Measurements from ENCODE around the gene ARHGAP1.

The ARHGAP1 gene

GRCh38 chr11:46680815-46681214 lies 19.6 kb downstream of the ARHGAP1 start:
- no peak for TF ChIP-seq REST (IDR thresholded peaks at IDR 0.05; ENCODE audit: insufficient read depth in 1 of 2, low read depth in 2 of 2, low read length in 2 of 2)
- TF ChIP-seq TAF1 (IDR thresholded peaks at IDR 0.05; ENCODE audit: borderline replicate concordance, insufficient read depth, low read length) = no peak
- no peak for TF ChIP-seq FOXP2 (optimal IDR thresholded peaks at IDR 0.05; ENCODE audit: borderline replicate concordance, extremely low read depth, extremely low read length, insufficient read depth)
- no peak for TF ChIP-seq SIN3A (IDR thresholded peaks at IDR 0.05; ENCODE audit: borderline replicate concordance, insufficient read depth, low read length)
- TF ChIP-seq POLR2AphosphoS5 (IDR thresholded peaks at IDR 0.05; ENCODE audit: low read depth, low read length) = no peak

DNA sequence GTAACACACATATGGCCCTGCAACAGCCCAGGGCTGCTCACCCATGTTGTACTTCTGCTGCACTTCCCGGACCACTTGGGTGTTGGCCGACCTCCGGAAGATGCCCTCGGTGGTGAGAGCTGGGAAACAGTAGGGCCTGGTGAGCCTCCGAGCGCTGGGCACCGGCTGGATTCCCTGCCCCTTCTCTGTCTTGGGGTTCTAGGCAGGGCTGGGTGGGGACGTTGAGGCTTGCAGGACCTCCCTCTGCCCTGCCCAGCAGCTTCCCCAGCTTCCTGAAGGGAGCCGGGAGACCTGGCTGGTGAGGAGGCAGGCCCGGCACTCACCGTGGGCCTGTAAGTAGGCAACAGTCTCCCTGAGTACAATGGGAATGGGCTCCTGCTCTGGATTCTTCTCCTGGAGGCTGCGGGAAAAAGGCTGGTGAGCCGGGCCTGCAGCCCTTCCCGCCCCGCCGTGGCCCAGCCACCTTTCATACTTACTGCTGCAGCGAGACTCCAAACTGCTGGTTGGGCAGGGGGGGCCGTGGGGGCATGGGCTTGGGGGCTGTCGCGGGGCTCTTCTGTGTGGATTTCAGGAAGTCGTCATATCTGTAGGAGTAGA lies 20.2 kb downstream of the ARHGAP1 start:
- TF ChIP-seq SIN3A (IDR thresholded peaks at IDR 0.05; ENCODE audit: borderline replicate concordance, insufficient read depth, low read length) = no peak
- TF ChIP-seq REST (IDR thresholded peaks at IDR 0.05; ENCODE audit: insufficient read depth in 1 of 2, low read depth in 2 of 2, low read length in 2 of 2) = no peak
- TF ChIP-seq TAF1 (IDR thresholded peaks at IDR 0.05; ENCODE audit: borderline replicate concordance, insufficient read depth, low read length) = no peak
- no peak for TF ChIP-seq POLR2AphosphoS5 (IDR thresholded peaks at IDR 0.05; ENCODE audit: low read depth, low read length)
- no peak for TF ChIP-seq FOXP2 (optimal IDR thresholded peaks at IDR 0.05; ENCODE audit: borderline replicate concordance, extremely low read depth, extremely low read length, insufficient read depth)

DNA sequence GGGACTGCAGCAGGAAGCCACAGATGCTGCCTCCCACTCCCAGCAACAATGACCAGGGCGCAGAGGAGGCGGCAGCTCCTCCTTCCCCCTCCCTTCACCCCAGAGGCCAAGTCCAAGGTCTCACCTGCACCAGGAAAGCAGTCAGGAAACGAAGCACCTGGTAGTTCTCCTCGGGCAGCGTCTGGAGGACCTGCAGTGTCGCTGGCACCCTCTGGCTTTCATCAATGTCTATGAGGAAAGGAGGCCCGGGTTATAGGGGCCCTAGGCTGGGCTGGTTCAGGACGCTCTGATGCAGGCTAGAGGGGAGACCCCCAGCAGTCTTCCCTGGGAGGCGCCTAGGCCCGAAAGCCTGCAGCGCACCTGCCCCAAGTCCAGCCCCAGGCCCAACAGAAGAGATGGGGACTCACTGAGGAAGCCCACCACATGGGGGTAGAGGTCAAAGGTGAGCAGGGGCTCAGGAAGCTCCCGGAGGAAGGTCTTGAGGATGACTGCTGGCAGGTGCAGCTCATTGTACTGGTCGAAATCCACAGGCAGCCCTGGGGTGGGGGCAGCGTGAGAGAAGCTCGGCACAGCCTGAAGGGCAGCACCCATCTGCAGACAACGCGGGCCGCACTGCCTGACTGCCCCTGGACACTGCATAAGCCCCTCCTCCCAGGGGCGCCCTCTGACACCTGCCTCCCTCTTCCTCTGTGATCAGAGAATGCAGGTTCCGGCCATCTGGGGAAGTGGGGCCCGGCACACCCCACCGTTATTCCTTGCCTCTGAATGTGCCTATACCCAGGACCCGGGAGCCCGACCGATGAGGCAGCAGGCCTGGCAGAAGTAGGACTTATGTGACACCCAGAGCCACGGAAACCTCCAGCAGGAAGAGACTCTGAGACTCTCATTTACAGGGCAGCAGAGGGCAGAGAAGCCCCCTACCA lies 20.9 kb downstream of the ARHGAP1 start:
- TF ChIP-seq POLR2AphosphoS5 (IDR thresholded peaks at IDR 0.05; ENCODE audit: low read depth, low read length) (no peak), FOXP2 (optimal IDR thresholded peaks at IDR 0.05; ENCODE audit: borderline replicate concordance, extremely low read depth, extremely low read length, insufficient read depth) (no peak), TAF1 (IDR thresholded peaks at IDR 0.05; ENCODE audit: borderline replicate concordance, insufficient read depth, low read length) (no peak), SIN3A (IDR thresholded peaks at IDR 0.05; ENCODE audit: borderline replicate concordance, insufficient read depth, low read length) (no peak), REST (IDR thresholded peaks at IDR 0.05; ENCODE audit: insufficient read depth in 1 of 2, low read depth in 2 of 2, low read length in 2 of 2) (no peak)

- TF ChIP-seq FOXP2 (optimal IDR thresholded peaks at IDR 0.05; ENCODE audit: borderline replicate concordance, extremely low read depth, extremely low read length, insufficient read depth) (no peak), TAF1 (IDR thresholded peaks at IDR 0.05; ENCODE audit: borderline replicate concordance, insufficient read depth, low read length) (no peak), POLR2AphosphoS5 (IDR thresholded peaks at IDR 0.05; ENCODE audit: low read depth, low read length) (no peak), SIN3A (IDR thresholded peaks at IDR 0.05; ENCODE audit: borderline replicate concordance, insufficient read depth, low read length) (no peak), REST (IDR thresholded peaks at IDR 0.05; ENCODE audit: insufficient read depth in 1 of 2, low read depth in 2 of 2, low read length in 2 of 2) (no peak)
Measured at GRCh38 chr11:46678741-46679130, 21.7 kb downstream of the ARHGAP1 start.
